ENCODE measurements around the gene IL10RB. TPM values are rescaled to one million over a fixed set of nuclear protein-coding genes. Genes with fewer than 3 reads are reported as not detected.

Gene IL10RB
- total and polyA plus RNA-seq, 2 of the 13 experiments (the other 11 are each of a cell fraction or from before 2014, with no cell fraction given), result 17.4 to 18.2 TPM

GRCh38 chr21:33330726-33331125, 64.6 kb downstream of the IL10RB start (continued):
- no peak for TF ChIP-seq THRA (CRISPR knock-in tag; IDR thresholded peaks at IDR 0.05; ENCODE audit: borderline replicate concordance)
- no peak for TF ChIP-seq ZKSCAN5 (CRISPR knock-in tag; IDR thresholded peaks at IDR 0.05)
- TF ChIP-seq ZNF800 (CRISPR knock-in tag; IDR thresholded peaks at IDR 0.05), result no peak
- no peak for TF ChIP-seq SNAPC5 (CRISPR knock-in tag; IDR thresholded peaks at IDR 0.05; ENCODE audit: borderline replicate concordance)
- TF ChIP-seq ATAD3A (CRISPR knock-in tag; IDR thresholded peaks at IDR 0.05), result no peak
- no peak for TF ChIP-seq HNF4A (CRISPR knock-in tag; IDR thresholded peaks at IDR 0.05)
- no peak for TF ChIP-seq NFRKB (IDR thresholded peaks at IDR 0.05)
- no peak for TF ChIP-seq ZFP82 (CRISPR knock-in tag; IDR thresholded peaks at IDR 0.05; ENCODE audit: borderline replicate concordance)
- TF ChIP-seq TCF7L2 (IDR thresholded peaks at IDR 0.05; ENCODE audit: low read depth, low read length), result no peak

- no peak for TF ChIP-seq TMF1 (CRISPR knock-in tag; IDR thresholded peaks at IDR 0.05; ENCODE audit: low read depth)
- TF ChIP-seq ZNF709 (CRISPR knock-in tag; IDR thresholded peaks at IDR 0.05), result no peak
- no peak for TF ChIP-seq KDM5A (IDR thresholded peaks at IDR 0.05; ENCODE audit: borderline replicate concordance, low read length)
- TF ChIP-seq REPIN1 (CRISPR knock-in tag; IDR thresholded peaks at IDR 0.05; ENCODE audit: borderline replicate concordance, low read depth), result no peak
- no peak for TF ChIP-seq ZNF382 (CRISPR knock-in tag; IDR thresholded peaks at IDR 0.05; ENCODE audit: borderline replicate concordance)
- TF ChIP-seq ZSCAN20 (CRISPR knock-in tag; IDR thresholded peaks at IDR 0.05; ENCODE audit: borderline replicate concordance), result no peak
- DNase-seq (ENCODE audit: low spot score) (no peak), FAIRE-seq (no peak), ATAC-seq (no peak)
- H3K27me3 ChIP-seq (ENCODE audit: control insufficient read depth in 1 of 2, insufficient read depth in 2 of 2, low read length in 2 of 2), result no peaks in the 10 kb centered on the region
- ChIA-PET POLR2A (no interaction called here), CTCF (ENCODE audit: low intra/inter-chr PET ratio, low total read pairs) (no interaction called here)
- WGBS (ENCODE audit: low lambda C conversion rate), result 95% methylated on average over 1 of the region's 1 CpG
- intact Hi-C loops (cut with micrococcal nuclease; ENCODE audit: unreplicated experiment), result no loop called here
- H3K4me3 ChIP-seq (replicated peaks in 1 of 3; ENCODE audit: insufficient read depth in 1 of 3, low read depth in 2 of 3, low read length in 3 of 3), result no peak overlapping the region
- H3K27ac ChIP-seq (ENCODE audit: extremely low read length, insufficient read depth, low read length), result no peak overlapping the region
- no peak overlapping the region for H3K4me2 ChIP-seq (ENCODE audit: low read depth, low read length)
- peaks cover 13% of the 10 kb centered on the region for H3K4me1 ChIP-seq (ENCODE audit: insufficient read depth, low read length)
- H3K79me2 ChIP-seq (ENCODE audit: insufficient read depth, low read length), result peaks cover 25% of the 10 kb centered on the region
- H4K20me1 ChIP-seq (ENCODE audit: insufficient read depth, low read length), result no peaks in the 10 kb centered on the region
- in situ Hi-C loops (cut with HindIII; ENCODE audit: extremely low pct_ligation_motif_present, low pct_unique_long_range_greater_than_20kb), result no loop called here
- peaks cover 8 to 16% of the 10 kb centered on the region in 2 experiments for H3K36me3 ChIP-seq (replicated peaks in 1 of 2; ENCODE audit: control insufficient read depth in 1 of 2, insufficient read depth in 2 of 2, low read length in 2 of 2)
- H3K9me3 ChIP-seq (ENCODE audit: low read length), result peaks cover 13% of the 10 kb centered on the region
- no peak overlapping the region for H2AFZ ChIP-seq (ENCODE audit: low read length)
- H3K9ac ChIP-seq (ENCODE audit: insufficient read depth, low read depth, low read length), result no peak overlapping the region
- BruUV-seq (replicated peaks), result no TSS peak
Observed at GRCh38 chr21:33332143-33332542, 66.0 kb downstream of the IL10RB start.
